ENCODE data around the gene UBE2S.

DNA sequence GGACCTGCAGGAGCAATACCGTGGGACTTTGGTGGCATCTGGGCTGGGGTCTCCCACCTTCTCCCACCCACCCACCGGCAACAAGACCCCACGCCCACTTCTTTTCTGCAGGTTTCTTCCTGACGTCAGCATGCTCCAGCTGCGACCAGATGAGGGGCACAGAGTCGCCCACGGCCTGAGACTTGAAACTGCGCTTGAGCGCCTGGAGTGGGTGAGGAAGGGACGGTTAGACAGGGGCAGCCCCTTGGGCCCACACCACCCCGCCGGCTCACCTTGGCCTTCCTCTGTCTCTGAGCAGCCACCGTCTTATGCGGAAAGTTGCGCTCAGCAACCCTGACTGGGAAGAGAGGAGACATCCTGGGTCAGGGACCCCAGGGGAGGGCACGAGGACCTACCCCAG lies 46.7 kb downstream of the UBE2S start:
- TF ChIP-seq SIN3A (IDR thresholded peaks at IDR 0.05; ENCODE audit: borderline replicate concordance, insufficient read depth, low read length) (no peak), POLR2AphosphoS5 (IDR thresholded peaks at IDR 0.05; ENCODE audit: low read depth, low read length) (no peak)
